ENCODE data around the gene PACSIN2.

PACSIN2 gene

GRCh38 chr22:42869463-42869862 lies 145.5 kb downstream of the PACSIN2 start:
- TF ChIP-seq, protein P1, sequence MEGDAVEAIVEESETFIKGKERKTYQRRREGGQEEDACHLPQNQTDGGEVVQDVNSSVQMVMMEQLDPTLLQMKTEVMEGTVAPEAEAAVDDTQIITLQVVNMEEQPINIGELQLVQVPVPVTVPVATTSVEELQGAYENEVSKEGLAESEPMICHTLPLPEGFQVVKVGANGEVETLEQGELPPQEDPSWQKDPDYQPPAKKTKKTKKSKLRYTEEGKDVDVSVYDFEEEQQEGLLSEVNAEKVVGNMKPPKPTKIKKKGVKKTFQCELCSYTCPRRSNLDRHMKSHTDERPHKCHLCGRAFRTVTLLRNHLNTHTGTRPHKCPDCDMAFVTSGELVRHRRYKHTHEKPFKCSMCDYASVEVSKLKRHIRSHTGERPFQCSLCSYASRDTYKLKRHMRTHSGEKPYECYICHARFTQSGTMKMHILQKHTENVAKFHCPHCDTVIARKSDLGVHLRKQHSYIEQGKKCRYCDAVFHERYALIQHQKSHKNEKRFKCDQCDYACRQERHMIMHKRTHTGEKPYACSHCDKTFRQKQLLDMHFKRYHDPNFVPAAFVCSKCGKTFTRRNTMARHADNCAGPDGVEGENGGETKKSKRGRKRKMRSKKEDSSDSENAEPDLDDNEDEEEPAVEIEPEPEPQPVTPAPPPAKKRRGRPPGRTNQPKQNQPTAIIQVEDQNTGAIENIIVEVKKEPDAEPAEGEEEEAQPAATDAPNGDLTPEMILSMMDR (IDR thresholded peaks at IDR 0.05; ENCODE audit: extremely low read depth, missing control alignments) = no peak
- DNase-seq (ENCODE audit: low spot score) = no peak

DNA sequence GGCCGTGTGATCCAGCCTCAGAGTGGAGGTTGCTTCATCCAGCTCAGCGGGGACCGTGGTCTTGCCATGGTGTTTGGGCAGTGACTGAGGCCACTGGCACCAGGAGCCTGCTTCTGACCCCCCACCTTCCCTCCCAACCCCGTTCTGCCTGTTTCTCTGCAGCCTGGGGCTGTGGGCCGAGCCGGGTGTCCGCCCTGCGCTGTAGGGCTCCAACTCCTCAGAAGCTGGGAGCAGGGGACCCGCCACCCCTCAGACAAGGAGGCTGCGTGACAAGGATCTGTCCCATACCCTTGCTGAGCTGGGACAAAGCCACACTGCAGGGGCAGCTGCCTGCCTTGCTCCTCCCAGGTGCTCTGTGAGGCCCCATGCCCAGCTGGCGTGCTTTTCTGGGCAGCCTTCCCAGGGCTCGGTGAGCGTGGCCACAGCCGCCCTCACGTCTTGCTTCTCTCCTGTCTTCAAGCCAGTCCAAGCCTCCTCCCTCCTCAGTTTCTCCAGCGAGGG lies 146.1 kb downstream of the PACSIN2 start:
- TF ChIP-seq, protein P1 (IDR thresholded peaks at IDR 0.05; ENCODE audit: extremely low read depth, missing control alignments) = no peak
- DNase-seq (ENCODE audit: low spot score) = no peak

DNA sequence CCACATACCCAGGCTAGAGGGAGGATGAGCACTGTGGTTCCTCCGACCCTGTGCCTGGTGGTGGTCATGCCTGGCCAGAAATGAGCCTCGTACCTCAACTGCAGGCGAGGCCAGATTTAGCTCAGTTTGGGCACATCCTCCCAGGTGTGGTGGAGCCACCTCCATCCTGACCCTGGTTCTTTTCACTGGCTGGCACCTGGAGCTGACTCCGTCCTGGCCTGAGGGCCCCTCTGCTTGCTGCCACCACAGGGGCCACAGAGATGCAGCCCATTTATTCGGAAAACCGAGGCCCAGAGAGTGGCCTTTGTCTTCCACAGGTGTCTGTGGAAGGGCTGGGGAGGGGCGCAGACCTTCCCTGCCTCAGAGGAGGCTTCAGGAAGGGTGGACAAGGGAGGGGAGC lies 148.8 kb downstream of the PACSIN2 start:
- no peak for DNase-seq (ENCODE audit: low spot score)
- TF ChIP-seq, protein P1 (IDR thresholded peaks at IDR 0.05; ENCODE audit: extremely low read depth, missing control alignments) = no peak

GRCh38 chr22:42865536-42865935 lies 149.4 kb downstream of the PACSIN2 start:
- TF ChIP-seq, protein P1 (IDR thresholded peaks at IDR 0.05; ENCODE audit: extremely low read depth, missing control alignments) = no peak
- no peak for DNase-seq (ENCODE audit: low spot score)

DNA sequence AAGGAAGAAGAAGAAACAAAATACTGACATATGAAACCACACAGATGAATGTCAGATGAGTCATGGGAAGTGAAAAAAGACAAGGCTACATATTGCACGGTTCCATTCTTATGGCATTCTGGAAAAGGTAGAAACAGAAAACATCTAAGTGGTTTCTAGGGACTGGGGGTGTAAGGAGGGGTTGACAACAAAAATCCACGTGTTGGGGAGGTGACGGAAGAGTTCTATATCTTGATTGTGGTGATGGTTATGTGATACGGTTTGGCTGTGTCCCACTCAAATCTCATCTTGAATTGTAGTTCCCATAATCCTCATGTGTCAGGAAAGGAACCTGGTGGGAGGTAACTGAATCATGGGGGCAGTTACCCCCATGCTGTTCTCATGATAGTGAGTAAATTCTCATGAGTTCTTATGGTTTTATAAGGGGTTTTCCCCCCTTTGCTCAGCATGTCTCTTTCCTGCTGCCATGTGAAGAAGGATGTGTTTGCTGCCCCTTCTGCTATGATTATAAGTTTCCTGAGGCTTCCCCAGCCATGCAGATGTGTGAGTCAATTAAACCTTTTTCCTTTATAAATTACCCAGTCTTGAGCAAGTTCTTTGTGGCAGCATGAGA lies 151.5 kb downstream of the PACSIN2 start:
- DNase-seq (ENCODE audit: low spot score) = peak; percentile 37
- TF ChIP-seq, protein P1 (IDR thresholded peaks at IDR 0.05; ENCODE audit: extremely low read depth, missing control alignments) = no peak

- TF ChIP-seq, protein P1 (IDR thresholded peaks at IDR 0.05; ENCODE audit: extremely low read depth, missing control alignments) = no peak
- no peak for DNase-seq (ENCODE audit: low spot score)
Measured at GRCh38 chr22:42862045-42862734, 152.8 kb downstream of the PACSIN2 start.

- TF ChIP-seq, protein P1 (IDR thresholded peaks at IDR 0.05; ENCODE audit: extremely low read depth, missing control alignments) = no peak
- DNase-seq (ENCODE audit: low spot score) = no peak
Measured at GRCh38 chr22:42860968-42861367, 154.0 kb downstream of the PACSIN2 start.
